ENCODE results near the gene ALDH9A1.
"Not testable (repeated sequence)": the region's sequence is repeated elsewhere in the genome, so short reads cannot be mapped to it uniquely, and the experiment has no call there.

The ALDH9A1 gene

GRCh38 chr1:165671526-165671925 lies 26.8 kb downstream of the ALDH9A1 start:
- WGBS, 2 experiments, result 91 to 92% methylated on average over 2 of the region's 2 CpGs
- no peaks in the 10 kb centered on the region for H3K9me3 ChIP-seq (ENCODE audit: control insufficient read depth, low read length)
- no peaks in the 10 kb centered on the region for H3K4me1 ChIP-seq (ENCODE audit: control insufficient read depth, insufficient read depth, low read length)
- no peaks in the 10 kb centered on the region for H3K27me3 ChIP-seq (ENCODE audit: control insufficient read depth, insufficient read depth, low read length, poor library complexity, severe bottlenecking)
- H3K4me3 ChIP-seq (ENCODE audit: insufficient read depth, low read depth, low read length), result no peak overlapping the region
- H3K36me3 ChIP-seq (ENCODE audit: control insufficient read depth, insufficient read depth, low read length), result peaks cover 26% of the 10 kb centered on the region
- H3K27ac ChIP-seq (ENCODE audit: insufficient read depth, low read depth, low read length, poor library complexity, severe bottlenecking), result no peak overlapping the region

GRCh38 chr1:165668184-165668583 lies 30.2 kb downstream of the ALDH9A1 start:
- Histone ChIP-seq H3K27ac (ENCODE audit: insufficient read depth, low read depth, low read length, poor library complexity, severe bottlenecking) (no peak overlapping the region), H3K36me3 (ENCODE audit: control insufficient read depth, insufficient read depth, low read length) (peaks cover 37% of the 10 kb centered on the region), H3K4me1 (ENCODE audit: control insufficient read depth, insufficient read depth, low read length) (no peaks in the 10 kb centered on the region), H3K27me3 (ENCODE audit: control insufficient read depth, insufficient read depth, low read length, poor library complexity, severe bottlenecking) (no peaks in the 10 kb centered on the region), H3K9me3 (ENCODE audit: control insufficient read depth, low read length) (no peaks in the 10 kb centered on the region), H3K4me3 (ENCODE audit: insufficient read depth, low read depth, low read length) (no peak overlapping the region)
- 92 to 93% methylated on average over 3 of the region's 3 CpGs for WGBS, 2 experiments

- Histone ChIP-seq H3K27me3 (ENCODE audit: control insufficient read depth, insufficient read depth, low read length, poor library complexity, severe bottlenecking) (no peaks in the 10 kb centered on the region), H3K36me3 (ENCODE audit: control insufficient read depth, insufficient read depth, low read length) (peaks cover 41% of the 10 kb centered on the region), H3K4me3 (ENCODE audit: insufficient read depth, low read depth, low read length) (no peak overlapping the region), H3K4me1 (ENCODE audit: control insufficient read depth, insufficient read depth, low read length) (no peaks in the 10 kb centered on the region), H3K27ac (ENCODE audit: insufficient read depth, low read depth, low read length, poor library complexity, severe bottlenecking) (no peak overlapping the region), H3K9me3 (ENCODE audit: control insufficient read depth, low read length) (no peaks in the 10 kb centered on the region)
- 83 to 90% methylated on average over 5 of the region's 5 CpGs for WGBS, 2 experiments
These were observed 32.1 kb downstream of the ALDH9A1 start for GRCh38 chr1:165666152-165666825.

GRCh38 chr1:165662186-165662585 lies 36.2 kb downstream of the ALDH9A1 start:
- no peak overlapping the region for H3K27ac ChIP-seq (ENCODE audit: insufficient read depth, low read depth, low read length, poor library complexity, severe bottlenecking)
- H3K4me1 ChIP-seq (ENCODE audit: control insufficient read depth, insufficient read depth, low read length), result no peaks in the 10 kb centered on the region
- H3K9me3 ChIP-seq (ENCODE audit: control insufficient read depth, low read length), result no peaks in the 10 kb centered on the region
- 96 to 100% methylated on average over 2 to 3 of the region's 3 CpGs for WGBS, 2 experiments
- H3K27me3 ChIP-seq (ENCODE audit: control insufficient read depth, insufficient read depth, low read length, poor library complexity, severe bottlenecking), result no peaks in the 10 kb centered on the region
- H3K36me3 ChIP-seq (ENCODE audit: control insufficient read depth, insufficient read depth, low read length), result peaks cover 31% of the 10 kb centered on the region
- no peak overlapping the region for H3K4me3 ChIP-seq (ENCODE audit: insufficient read depth, low read depth, low read length)

GRCh38 chr1:165661703-165662102 lies 36.7 kb downstream of the ALDH9A1 start:
- Histone ChIP-seq H3K4me3 (ENCODE audit: insufficient read depth, low read depth, low read length) (no peak overlapping the region), H3K27me3 (ENCODE audit: control insufficient read depth, insufficient read depth, low read length, poor library complexity, severe bottlenecking) (no peaks in the 10 kb centered on the region), H3K9me3 (ENCODE audit: control insufficient read depth, low read length) (no peaks in the 10 kb centered on the region), H3K4me1 (ENCODE audit: control insufficient read depth, insufficient read depth, low read length) (no peaks in the 10 kb centered on the region), H3K36me3 (ENCODE audit: control insufficient read depth, insufficient read depth, low read length) (peaks cover 27% of the 10 kb centered on the region), H3K27ac (ENCODE audit: insufficient read depth, low read depth, low read length, poor library complexity, severe bottlenecking) (no peak overlapping the region)
- 90% methylated on average over 2 of the region's 2 CpGs for WGBS, 2 experiments

GRCh38 chr1:165659581-165659895 lies 38.8 kb downstream of the ALDH9A1 start:
- no peaks in the 10 kb centered on the region for H3K27me3 ChIP-seq (ENCODE audit: control insufficient read depth, insufficient read depth, low read length, poor library complexity, severe bottlenecking)
- peaks cover 16% of the 10 kb centered on the region for H3K36me3 ChIP-seq (ENCODE audit: control insufficient read depth, insufficient read depth, low read length)
- H3K9me3 ChIP-seq (ENCODE audit: control insufficient read depth, low read length), result no peaks in the 10 kb centered on the region
- WGBS, 2 experiments, result 44 to 45% methylated on average over 3 of the region's 3 CpGs
- H3K27ac ChIP-seq (ENCODE audit: insufficient read depth, low read depth, low read length, poor library complexity, severe bottlenecking), result no peak overlapping the region
- no peak overlapping the region for H3K4me3 ChIP-seq (ENCODE audit: insufficient read depth, low read depth, low read length)
- H3K4me1 ChIP-seq (ENCODE audit: control insufficient read depth, insufficient read depth, low read length), result no peaks in the 10 kb centered on the region

- 93 to 98% methylated on average over 9 of the region's 9 CpGs for WGBS, 2 experiments
- peaks cover 10% of the 10 kb centered on the region for H3K36me3 ChIP-seq (ENCODE audit: control insufficient read depth, insufficient read depth, low read length)
- not testable (repeated sequence) for H3K9me3 ChIP-seq (ENCODE audit: control insufficient read depth, low read length); H3K27ac ChIP-seq (ENCODE audit: insufficient read depth, low read depth, low read length, poor library complexity, severe bottlenecking); H3K4me3 ChIP-seq (ENCODE audit: insufficient read depth, low read depth, low read length); H3K4me1 ChIP-seq (ENCODE audit: control insufficient read depth, insufficient read depth, low read length); H3K27me3 ChIP-seq (ENCODE audit: control insufficient read depth, insufficient read depth, low read length, poor library complexity, severe bottlenecking)
These were observed 39.4 kb downstream of the ALDH9A1 start for GRCh38 chr1:165658766-165659580.

GRCh38 chr1:165650981-165651625 lies 47.3 kb downstream of the ALDH9A1 start:
- 86 to 87% methylated on average over 9 of the region's 9 CpGs for WGBS, 2 experiments
- Histone ChIP-seq H3K4me1 (ENCODE audit: control insufficient read depth, insufficient read depth, low read length) (no peaks in the 10 kb centered on the region), H3K27ac (ENCODE audit: insufficient read depth, low read depth, low read length, poor library complexity, severe bottlenecking) (no peak overlapping the region), H3K27me3 (ENCODE audit: control insufficient read depth, insufficient read depth, low read length, poor library complexity, severe bottlenecking) (no peaks in the 10 kb centered on the region), H3K9me3 (ENCODE audit: control insufficient read depth, low read length) (no peaks in the 10 kb centered on the region), H3K4me3 (ENCODE audit: insufficient read depth, low read depth, low read length) (no peak overlapping the region), H3K36me3 (ENCODE audit: control insufficient read depth, insufficient read depth, low read length) (no peaks in the 10 kb centered on the region)

GRCh38 chr1:165648919-165649572 lies 49.3 kb downstream of the ALDH9A1 start:
- H3K9me3 ChIP-seq (ENCODE audit: control insufficient read depth, low read length), result no peaks in the 10 kb centered on the region
- no peaks in the 10 kb centered on the region for H3K27me3 ChIP-seq (ENCODE audit: control insufficient read depth, insufficient read depth, low read length, poor library complexity, severe bottlenecking)
- H3K36me3 ChIP-seq (ENCODE audit: control insufficient read depth, insufficient read depth, low read length), result no peaks in the 10 kb centered on the region
- H3K27ac ChIP-seq (ENCODE audit: insufficient read depth, low read depth, low read length, poor library complexity, severe bottlenecking), result no peak overlapping the region
- H3K4me1 ChIP-seq (ENCODE audit: control insufficient read depth, insufficient read depth, low read length), result no peaks in the 10 kb centered on the region
- no peak overlapping the region for H3K4me3 ChIP-seq (ENCODE audit: insufficient read depth, low read depth, low read length)
- 85 to 86% methylated on average over 6 to 7 of the region's 7 CpGs for WGBS, 2 experiments

GRCh38 chr1:165647970-165648369 lies 50.4 kb downstream of the ALDH9A1 start:
- WGBS, 2 experiments, result 97 to 98% methylated on average over 4 of the region's 4 CpGs
- H3K4me3 ChIP-seq (ENCODE audit: insufficient read depth, low read depth, low read length), result no peak overlapping the region
- no peaks in the 10 kb centered on the region for H3K9me3 ChIP-seq (ENCODE audit: control insufficient read depth, low read length)
- H3K27me3 ChIP-seq (ENCODE audit: control insufficient read depth, insufficient read depth, low read length, poor library complexity, severe bottlenecking), result no peaks in the 10 kb centered on the region
- H3K4me1 ChIP-seq (ENCODE audit: control insufficient read depth, insufficient read depth, low read length), result no peaks in the 10 kb centered on the region
- H3K27ac ChIP-seq (ENCODE audit: insufficient read depth, low read depth, low read length, poor library complexity, severe bottlenecking), result no peak overlapping the region
- H3K36me3 ChIP-seq (ENCODE audit: control insufficient read depth, insufficient read depth, low read length), result no peaks in the 10 kb centered on the region
